Measurements from ENCODE around the gene SF3B5.

- TF ChIP-seq POLR2A (IDR thresholded peaks at IDR 0.05) (no peak), CTCF (IDR thresholded peaks at IDR 0.05) (no peak)
These were observed 46.1 kb upstream of the SF3B5 start for GRCh38 chr6:144141470-144141869.

Data from uterus (tissue), 2 donors.